Upper lobe of left lung (tissue), 6 donors: ENCODE measurements around the gene SPDYC. TPM values are rescaled to one million over a fixed set of nuclear protein-coding genes. Genes with fewer than 3 reads are reported as not detected.

Experiments
- ATAC-seq, 2 donors: fragments of 200-7000 bp; cut with Tn5 transposase; one replicate each; pipeline ENCODE4 v1.9.1; 2022; ENCODE audit warnings: mild to moderate bottlenecking in 2 of 2, moderate library complexity in 2 of 2; ENCODE audit not compliant: low FRiP score in 2 of 2
- DNase-seq, 2 donors: peaks; one replicate each; pipeline ENCODE4 v3.0.0-alpha.2; 2019 to 2020
- H3K27ac ChIP-seq, 4 donors: fragments of 200-600 bp; sonication (generic); one replicate each; pipeline ENCODE4 v1.5.1; 2016 to 2019
- H3K27me3 ChIP-seq, 4 donors: fragments of 200-600 bp; sonication (generic); one replicate each; pipeline ENCODE4 v1.5.1; 2017 to 2019
- H3K36me3 ChIP-seq, 4 donors: fragments of 200-600 bp; sonication (generic); one replicate each; pipeline ENCODE4 v1.5.1; 2016 to 2019
- H3K4me1 ChIP-seq, 4 donors: fragments of 200-600 bp; sonication (generic); one replicate each; pipeline ENCODE4 v1.5.1; 2018 to 2019
- H3K4me3 ChIP-seq, 4 donors: fragments of 200-600 bp; sonication (generic); one replicate each; pipeline ENCODE4 v1.5.1; 2017 to 2019; ENCODE audit warnings: mild to moderate bottlenecking in 2 of 4, moderate library complexity in 1 of 4
- H3K9me3 ChIP-seq, 4 donors: fragments of 200-600 bp; sonication (generic); one replicate each; pipeline ENCODE4 v1.5.1; 2018 to 2019
- CTCF ChIP-seq, 6 experiments: fragments of 450-650 bp in 4 of 6; fragments of 200-600 bp in 2 of 6; sonication (generic) in 2 of 6; IDR thresholded peaks; one replicate each; pipeline ENCODE4 v1.5.1; 2016 to 2019; ENCODE audit warnings: antibody characterized with exemption in 6 of 6
- EP300 ChIP-seq, 4 donors: sonication (generic); formaldehyde crosslinking; IDR thresholded peaks; one replicate each; pipeline ENCODE4 v1.5.1; 2017; ENCODE audit warnings: antibody characterized with exemption in 4 of 4, control low read depth in 2 of 4
- POLR2A ChIP-seq, 4 donors: fragments of 450-650 bp; IDR thresholded peaks; one replicate each; pipeline ENCODE4 v1.5.1; 2016 to 2017; ENCODE audit warnings: antibody characterized with exemption in 4 of 4, mild to moderate bottlenecking in 2 of 4
- POLR2AphosphoS5 ChIP-seq, 2 donors: sonication (generic); formaldehyde crosslinking; IDR thresholded peaks; one replicate each; pipeline ENCODE4 v1.5.1; 2017; ENCODE audit warnings: antibody characterized with exemption in 2 of 2
- WGBS, 2 donors: methylation state at CpG; one replicate each; pipeline ENCODE4 v1.1.5; 2017 to 2018; 5-methylcytosine and 5-hydroxymethylcytosine counted together
- total RNA-seq, 6 donors: library from RNA; depleted of rRNA in 4 of 6; stranded (reverse); fragments of >200 nt in 4 of 6; gene quantifications; one replicate each; pipeline versions ENCODE4 v1.1.0 to v1.2.1, GENCODE V29; 2016 to 2021
- donor health status: DM: no; HTN: no; CAD: no; lungs with moderate emphysema.
- donor health status: DM: no; HTN: yes; CAD: no; lungs with severe emphysema.

Gene SPDYC
- total RNA-seq, 6 donors from 2014 or later, result not detected

- Histone ChIP-seq H3K36me3 (no peaks in the 10 kb centered on the region), H3K9me3 (no peaks in the 10 kb centered on the region), H3K27ac (no peak overlapping the region), H3K4me3 (no peak overlapping the region), H3K4me1 (no peaks in the 10 kb centered on the region), H3K27me3 (no peaks in the 10 kb centered on the region)
- no peak for TF ChIP-seq EP300 (IDR thresholded peaks at IDR 0.05)
- no peak for DNase-seq
- WGBS, 2 donors, result 73 to 74% methylated on average over 5 of the region's 5 CpGs
- no peak for ATAC-seq
Observed at GRCh38 chr11:65159012-65159411, 11.0 kb upstream of the SPDYC start.

- Histone ChIP-seq H3K36me3 (no peaks in the 10 kb centered on the region), H3K27me3 (no peaks in the 10 kb centered on the region), H3K4me3 (no peak overlapping the region), H3K9me3 (no peaks in the 10 kb centered on the region), H3K4me1 (no peaks in the 10 kb centered on the region), H3K27ac (no peak overlapping the region)
- ATAC-seq, result no peak
- WGBS, 2 donors, result 81 to 83% methylated on average over 3 of the region's 3 CpGs
- TF ChIP-seq POLR2A (IDR thresholded peaks at IDR 0.05), result no peak
- no peak for DNase-seq
Observed at GRCh38 chr11:65160643-65161042, 9.4 kb upstream of the SPDYC start.

GRCh38 chr11:65163684-65164083 lies 6.3 kb upstream of the SPDYC start:
- DNase-seq (no peak), ATAC-seq (no peak)
- 86 to 92% methylated on average over 2 of the region's 2 CpGs for WGBS, 2 donors
- Histone ChIP-seq H3K4me1 (no peaks in the 10 kb centered on the region), H3K36me3 (no peaks in the 10 kb centered on the region), H3K9me3 (no peaks in the 10 kb centered on the region), H3K27me3 (no peaks in the 10 kb centered on the region), H3K27ac (no peak overlapping the region), H3K4me3 (no peak overlapping the region)
- TF ChIP-seq EP300 (IDR thresholded peaks at IDR 0.05) (no peak), CTCF (IDR thresholded peaks at IDR 0.05) (no peak), POLR2A (IDR thresholded peaks at IDR 0.05) (no peak), POLR2AphosphoS5 (IDR thresholded peaks at IDR 0.05) (no peak)

GRCh38 chr11:65165410-65166317 lies 4.4 kb upstream of the SPDYC start:
- H3K27me3 ChIP-seq, result no peaks in the 10 kb centered on the region
- H3K36me3 ChIP-seq, result no peaks in the 10 kb centered on the region
- WGBS, 2 donors, result 51 to 55% methylated on average over 31 of the region's 31 CpGs
- H3K4me3 ChIP-seq, result peak overlapping the region in 2 of 4 donors; percentile 17 to 35
- no peaks in the 10 kb centered on the region for H3K9me3 ChIP-seq
- ATAC-seq (peak in 1 of 2 donors; percentile 41), DNase-seq (peak in 1 of 2 donors; percentile 59)
- TF ChIP-seq EP300 (IDR thresholded peaks at IDR 0.05), result no peak
- TF ChIP-seq CTCF (IDR thresholded peaks at IDR 0.05), result no peak
- TF ChIP-seq POLR2AphosphoS5 (IDR thresholded peaks at IDR 0.05), result no peak
- TF ChIP-seq POLR2A (IDR thresholded peaks at IDR 0.05), result no peak
- H3K27ac ChIP-seq, result no peak overlapping the region
- no peaks in the 10 kb centered on the region for H3K4me1 ChIP-seq

GRCh38 chr11:65166893-65167292 lies 3.1 kb upstream of the SPDYC start:
- Histone ChIP-seq H3K27ac (no peak overlapping the region), H3K4me3 (no peak overlapping the region), H3K36me3 (no peaks in the 10 kb centered on the region), H3K9me3 (no peaks in the 10 kb centered on the region), H3K4me1 (no peaks in the 10 kb centered on the region), H3K27me3 (no peaks in the 10 kb centered on the region)
- 81 to 84% methylated on average over 3 of the region's 3 CpGs for WGBS, 2 donors
- ATAC-seq, result no peak
- DNase-seq, result no peak
- no peak for TF ChIP-seq POLR2A (IDR thresholded peaks at IDR 0.05)
- no peak for TF ChIP-seq CTCF (IDR thresholded peaks at IDR 0.05)
- no peak for TF ChIP-seq EP300 (IDR thresholded peaks at IDR 0.05)
- TF ChIP-seq POLR2AphosphoS5 (IDR thresholded peaks at IDR 0.05), result no peak

GRCh38 chr11:65167656-65168055 lies 2.4 kb upstream of the SPDYC start:
- Histone ChIP-seq H3K4me3 (no peak overlapping the region), H3K36me3 (no peaks in the 10 kb centered on the region), H3K27me3 (no peaks in the 10 kb centered on the region), H3K4me1 (no peaks in the 10 kb centered on the region), H3K9me3 (no peaks in the 10 kb centered on the region), H3K27ac (no peak overlapping the region)
- DNase-seq (no peak), ATAC-seq (no peak)
- WGBS, 2 donors, result 85 to 92% methylated on average over 3 of the region's 3 CpGs
- TF ChIP-seq EP300 (IDR thresholded peaks at IDR 0.05) (no peak), CTCF (IDR thresholded peaks at IDR 0.05) (no peak)
